Measurements from ENCODE around the gene ATE1. TPM values are rescaled to one million over a fixed set of nuclear protein-coding genes. Genes with fewer than 3 reads are reported as not detected.

ATE1 gene
- total RNA-seq (2022; extraction: Qiagen RNA extraction; ENCODE audit: low read depth): 14.4 to 23.1 TPM (median 19.4 TPM) in 5 replicates

GRCh38 chr10:121927841-121928527 lies at the start of gene ATE1:
TSS of gene ATE1 (minus strand) at chr10:121928031. CDS start at chr10:121927949, 82 bp downstream.

GRCh38 chr10:121974535-121975294 lies 46.9 kb upstream of the ATE1 start, which contains the start of gene NSMCE4A:
TSS of gene NSMCE4A (minus strand) at chr10:121975217. CDS start at chr10:121975165, 52 bp downstream.

Other genes starting within 250 kb of the ATE1 start
- gene NSMCE4A, start 47.2 kb upstream of the ATE1 start, total RNA-seq (2022; extraction: Qiagen RNA extraction; ENCODE audit: low read depth): 59.4 to 67.1 TPM (median 64.5 TPM) in 5 replicates
- 76.2 to 94.9 TPM (median 91.9 TPM) in 5 replicates for gene TACC2, start 61.1 kb upstream of the ATE1 start, total RNA-seq (2022; extraction: Qiagen RNA extraction; ENCODE audit: low read depth)